ENCODE measurements around the gene KCNJ15. TPM values are rescaled to one million over a fixed set of nuclear protein-coding genes. Genes with fewer than 3 reads are reported as not detected.

The KCNJ15 gene
- total RNA-seq, 1 donor, result 10.1 TPM

DNA sequence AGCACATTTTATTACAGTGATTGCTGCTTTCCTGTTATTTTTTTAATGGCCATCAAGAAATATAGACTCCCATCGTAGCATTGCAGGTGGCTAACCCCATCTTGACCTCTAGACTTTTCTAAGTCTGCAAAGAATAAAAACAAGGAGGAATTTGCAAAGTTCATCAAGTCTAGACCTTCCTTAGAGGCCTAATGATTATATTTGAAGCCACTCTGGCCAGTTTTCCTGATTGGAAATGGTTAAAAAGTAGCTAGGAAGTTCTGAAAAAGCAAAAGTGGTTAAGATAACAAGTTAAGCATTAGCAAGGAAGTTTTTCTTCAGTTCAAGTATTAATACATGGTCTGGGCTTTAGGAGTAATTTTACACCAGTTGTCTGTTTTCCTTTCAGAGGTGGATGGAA, 16.7 kb upstream of the KCNJ15 start:
- H3K4me3 ChIP-seq (ENCODE audit: insufficient read depth, low read length), result no peak overlapping the region
- DNase-seq (ENCODE audit: insufficient read length, low spot score, missing footprints), result no peak
- no peak overlapping the region for H2AFZ ChIP-seq (ENCODE audit: low read length)
- H3K9me3 ChIP-seq (ENCODE audit: low read depth, low read length), result no peaks in the 10 kb centered on the region
- H3K27me3 ChIP-seq (ENCODE audit: insufficient read depth, low read length), result no peaks in the 10 kb centered on the region
- H3K4me1 ChIP-seq (ENCODE audit: insufficient read depth, low read length), result peaks cover 28% of the 10 kb centered on the region
- TF ChIP-seq, protein P1, sequence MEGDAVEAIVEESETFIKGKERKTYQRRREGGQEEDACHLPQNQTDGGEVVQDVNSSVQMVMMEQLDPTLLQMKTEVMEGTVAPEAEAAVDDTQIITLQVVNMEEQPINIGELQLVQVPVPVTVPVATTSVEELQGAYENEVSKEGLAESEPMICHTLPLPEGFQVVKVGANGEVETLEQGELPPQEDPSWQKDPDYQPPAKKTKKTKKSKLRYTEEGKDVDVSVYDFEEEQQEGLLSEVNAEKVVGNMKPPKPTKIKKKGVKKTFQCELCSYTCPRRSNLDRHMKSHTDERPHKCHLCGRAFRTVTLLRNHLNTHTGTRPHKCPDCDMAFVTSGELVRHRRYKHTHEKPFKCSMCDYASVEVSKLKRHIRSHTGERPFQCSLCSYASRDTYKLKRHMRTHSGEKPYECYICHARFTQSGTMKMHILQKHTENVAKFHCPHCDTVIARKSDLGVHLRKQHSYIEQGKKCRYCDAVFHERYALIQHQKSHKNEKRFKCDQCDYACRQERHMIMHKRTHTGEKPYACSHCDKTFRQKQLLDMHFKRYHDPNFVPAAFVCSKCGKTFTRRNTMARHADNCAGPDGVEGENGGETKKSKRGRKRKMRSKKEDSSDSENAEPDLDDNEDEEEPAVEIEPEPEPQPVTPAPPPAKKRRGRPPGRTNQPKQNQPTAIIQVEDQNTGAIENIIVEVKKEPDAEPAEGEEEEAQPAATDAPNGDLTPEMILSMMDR (IDR thresholded peaks at IDR 0.05; ENCODE audit: extremely low read depth, low read depth, low read length), result no peak
- H3K27ac ChIP-seq (ENCODE audit: low read depth, low read length), result peak overlapping the region; percentile 77
- H3K4me2 ChIP-seq (ENCODE audit: insufficient read depth, low read length), result no peak overlapping the region
- no peaks in the 10 kb centered on the region for H3K79me2 ChIP-seq (ENCODE audit: insufficient read depth, low read length)
- H3K36me3 ChIP-seq (ENCODE audit: insufficient read depth, low read length), result no peaks in the 10 kb centered on the region
- no peaks in the 10 kb centered on the region for H4K20me1 ChIP-seq (ENCODE audit: insufficient read depth, low read length)

DNA sequence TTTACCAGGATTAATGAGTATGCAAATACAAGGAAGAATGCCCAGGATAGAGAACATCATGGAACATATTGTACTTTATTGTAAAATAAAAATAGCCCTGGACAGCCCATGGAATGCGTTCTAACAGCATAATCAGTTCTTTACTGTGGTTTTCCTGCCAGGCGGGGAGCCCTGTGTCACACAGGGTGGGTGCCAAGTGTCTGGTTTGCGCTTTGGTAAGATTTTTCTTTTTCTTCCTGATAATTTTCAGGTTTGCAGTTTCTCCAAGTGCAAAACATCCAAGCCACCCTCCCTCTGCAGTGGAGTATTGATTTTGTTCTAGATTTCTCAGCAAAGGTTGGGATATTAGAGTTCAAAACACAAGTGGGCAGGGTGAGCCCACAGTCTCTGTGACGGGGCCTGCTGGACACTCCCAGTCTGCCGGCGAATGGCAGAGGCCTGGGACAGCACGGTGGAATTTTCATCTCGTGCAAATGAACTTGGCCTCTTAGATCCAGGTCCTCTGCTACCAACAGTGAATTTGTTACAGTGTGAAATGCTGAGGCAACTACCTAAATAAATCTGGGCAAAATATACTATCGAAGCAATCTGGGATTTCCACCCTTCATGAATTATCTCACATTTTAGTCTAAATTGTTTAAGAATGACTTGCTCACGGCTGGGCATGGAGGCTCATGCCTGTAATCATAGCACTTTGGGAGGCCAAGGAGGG, 15.6 kb upstream of the KCNJ15 start:
- peak overlapping the region; percentile 43 for H3K4me2 ChIP-seq (ENCODE audit: insufficient read depth, low read length)
- no peaks in the 10 kb centered on the region for H3K36me3 ChIP-seq (ENCODE audit: insufficient read depth, low read length)
- H2AFZ ChIP-seq (ENCODE audit: low read length), result peak overlapping the region; percentile 67
- peaks cover 35% of the 10 kb centered on the region for H3K4me1 ChIP-seq (ENCODE audit: insufficient read depth, low read length)
- H3K79me2 ChIP-seq (ENCODE audit: insufficient read depth, low read length), result no peaks in the 10 kb centered on the region
- TF ChIP-seq, protein P1 (IDR thresholded peaks at IDR 0.05; ENCODE audit: extremely low read depth, low read depth, low read length), result no peak
- H4K20me1 ChIP-seq (ENCODE audit: insufficient read depth, low read length), result no peaks in the 10 kb centered on the region
- DNase-seq (ENCODE audit: insufficient read length, low spot score, missing footprints), result peak; percentile 65
- peak overlapping the region; percentile 77 for H3K27ac ChIP-seq (ENCODE audit: low read depth, low read length)
- H3K27me3 ChIP-seq (ENCODE audit: insufficient read depth, low read length), result no peaks in the 10 kb centered on the region
- H3K4me3 ChIP-seq (ENCODE audit: insufficient read depth, low read length), result no peak overlapping the region
- H3K9me3 ChIP-seq (ENCODE audit: low read depth, low read length), result no peaks in the 10 kb centered on the region

DNA sequence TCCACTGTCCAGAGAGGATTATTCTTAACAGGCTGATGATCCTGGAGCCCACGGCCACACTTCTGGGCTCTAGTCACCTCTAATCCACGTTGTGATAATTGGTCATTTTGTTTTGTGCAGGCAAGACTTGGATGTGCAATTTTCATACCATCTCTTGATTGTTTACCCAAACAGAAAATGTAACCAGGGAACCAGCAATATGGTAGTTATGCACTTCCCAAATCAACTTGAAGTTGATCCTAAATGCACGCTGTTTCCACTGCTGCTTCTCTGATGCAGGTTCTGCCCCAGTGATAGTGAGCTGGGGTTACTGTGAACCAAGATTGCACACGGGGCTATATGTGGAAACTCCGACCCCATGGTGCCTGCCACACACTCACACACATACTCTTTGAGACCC, 14.7 kb upstream of the KCNJ15 start:
- H3K4me3 ChIP-seq (ENCODE audit: insufficient read depth, low read length), result no peak overlapping the region
- DNase-seq (ENCODE audit: insufficient read length, low spot score, missing footprints), result no peak
- peak overlapping the region; percentile 77 for H3K27ac ChIP-seq (ENCODE audit: low read depth, low read length)
- TF ChIP-seq, protein P1 (IDR thresholded peaks at IDR 0.05; ENCODE audit: extremely low read depth, low read depth, low read length), result no peak
- no peaks in the 10 kb centered on the region for H3K79me2 ChIP-seq (ENCODE audit: insufficient read depth, low read length)
- H2AFZ ChIP-seq (ENCODE audit: low read length), result no peak overlapping the region
- no peak overlapping the region for H3K4me2 ChIP-seq (ENCODE audit: insufficient read depth, low read length)
- H3K4me1 ChIP-seq (ENCODE audit: insufficient read depth, low read length), result peaks cover 35% of the 10 kb centered on the region
- H3K27me3 ChIP-seq (ENCODE audit: insufficient read depth, low read length), result no peaks in the 10 kb centered on the region
- H3K36me3 ChIP-seq (ENCODE audit: insufficient read depth, low read length), result no peaks in the 10 kb centered on the region
- no peaks in the 10 kb centered on the region for H3K9me3 ChIP-seq (ENCODE audit: low read depth, low read length)
- H4K20me1 ChIP-seq (ENCODE audit: insufficient read depth, low read length), result no peaks in the 10 kb centered on the region

DNA sequence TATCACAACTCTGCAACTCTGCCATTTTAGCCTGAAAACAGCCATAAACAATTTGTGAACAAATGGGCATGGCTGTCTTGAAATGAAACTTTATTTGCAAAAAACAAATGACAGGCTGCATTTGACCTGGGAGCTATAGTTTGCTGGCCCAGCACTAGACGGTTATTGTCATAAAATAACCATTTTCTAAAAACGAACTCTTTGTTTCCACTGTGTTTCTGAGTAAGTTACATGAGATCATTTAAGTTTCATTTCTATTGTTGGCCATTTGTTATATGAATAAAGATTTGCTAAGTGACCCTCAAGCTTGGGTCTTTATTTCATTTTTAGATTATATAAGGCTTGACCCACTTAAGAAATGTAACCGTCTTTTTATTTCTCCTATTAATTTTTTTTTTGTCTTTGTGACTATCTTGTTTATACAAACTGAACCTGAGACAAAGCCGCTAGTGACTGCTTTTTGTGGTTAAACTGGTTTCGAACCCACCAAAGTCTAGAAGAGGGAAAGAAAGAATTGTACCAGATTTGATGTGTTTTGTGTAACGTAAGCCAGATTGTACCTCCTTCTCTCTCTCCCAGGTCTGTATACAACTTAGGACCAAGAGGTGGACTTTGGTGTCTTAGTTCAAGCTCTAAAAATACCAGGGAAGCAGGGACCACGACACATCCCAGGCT, 12.9 kb upstream of the KCNJ15 start:
- H3K27me3 ChIP-seq (ENCODE audit: insufficient read depth, low read length), result no peaks in the 10 kb centered on the region
- TF ChIP-seq, protein P1 (IDR thresholded peaks at IDR 0.05; ENCODE audit: extremely low read depth, low read depth, low read length), result no peak
- H3K36me3 ChIP-seq (ENCODE audit: insufficient read depth, low read length), result no peaks in the 10 kb centered on the region
- no peaks in the 10 kb centered on the region for H3K9me3 ChIP-seq (ENCODE audit: low read depth, low read length)
- no peak overlapping the region for H2AFZ ChIP-seq (ENCODE audit: low read length)
- no peak overlapping the region for H3K4me2 ChIP-seq (ENCODE audit: insufficient read depth, low read length)
- H3K79me2 ChIP-seq (ENCODE audit: insufficient read depth, low read length), result no peaks in the 10 kb centered on the region
- no peak overlapping the region for H3K4me3 ChIP-seq (ENCODE audit: insufficient read depth, low read length)
- H3K4me1 ChIP-seq (ENCODE audit: insufficient read depth, low read length), result peaks cover 35% of the 10 kb centered on the region
- no peaks in the 10 kb centered on the region for H4K20me1 ChIP-seq (ENCODE audit: insufficient read depth, low read length)
- DNase-seq (ENCODE audit: insufficient read length, low spot score, missing footprints), result no peak
- H3K27ac ChIP-seq (ENCODE audit: low read depth, low read length), result peak overlapping the region; percentile 92

All from osteoblast (primary cell).